Sciatic nerve (tissue), 2 donors: ENCODE results near the gene LPAR6. TPM values are rescaled to one million over a fixed set of nuclear protein-coding genes. Genes with fewer than 3 reads are reported as not detected.
"Not testable (repeated sequence)": the region's sequence is repeated elsewhere in the genome, so short reads cannot be mapped to it uniquely, and the experiment has no call there.

Experiments
- ATAC-seq: fragments of 200-7000 bp; cut with Tn5 transposase; one replicate; pipeline ENCODE4 v1.9.1; 2020; ENCODE audit warnings: mild to moderate bottlenecking, moderate library complexity
- DNase-seq: peaks from one replicate; pipeline ENCODE4 v3.0.0-alpha.2; 2020; ENCODE audit warnings: low spot score
- intact Hi-C: fragments of 100-400 bp; cut with DNase I; formaldehyde crosslinking; loops from one replicate; pipeline ENCODE4 v1.14.2; 2022
- total RNA-seq: library from RNA; stranded (reverse); fragmentation: NEBNext Ultra II Directional; extraction: Animal tissue kit (Norgen Biotek cat#: 25700); gene quantifications from one replicate; pipeline ENCODE4 v1.2.1, GENCODE V29; 2021
- donor health status: DM: no; HTN: no; CAD: no.
- donor health status: DM: no; HTN: no; CAD: no.

Gene LPAR6, protein sequence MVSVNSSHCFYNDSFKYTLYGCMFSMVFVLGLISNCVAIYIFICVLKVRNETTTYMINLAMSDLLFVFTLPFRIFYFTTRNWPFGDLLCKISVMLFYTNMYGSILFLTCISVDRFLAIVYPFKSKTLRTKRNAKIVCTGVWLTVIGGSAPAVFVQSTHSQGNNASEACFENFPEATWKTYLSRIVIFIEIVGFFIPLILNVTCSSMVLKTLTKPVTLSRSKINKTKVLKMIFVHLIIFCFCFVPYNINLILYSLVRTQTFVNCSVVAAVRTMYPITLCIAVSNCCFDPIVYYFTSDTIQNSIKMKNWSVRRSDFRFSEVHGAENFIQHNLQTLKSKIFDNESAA
- 55.0 TPM for total RNA-seq

DNA sequence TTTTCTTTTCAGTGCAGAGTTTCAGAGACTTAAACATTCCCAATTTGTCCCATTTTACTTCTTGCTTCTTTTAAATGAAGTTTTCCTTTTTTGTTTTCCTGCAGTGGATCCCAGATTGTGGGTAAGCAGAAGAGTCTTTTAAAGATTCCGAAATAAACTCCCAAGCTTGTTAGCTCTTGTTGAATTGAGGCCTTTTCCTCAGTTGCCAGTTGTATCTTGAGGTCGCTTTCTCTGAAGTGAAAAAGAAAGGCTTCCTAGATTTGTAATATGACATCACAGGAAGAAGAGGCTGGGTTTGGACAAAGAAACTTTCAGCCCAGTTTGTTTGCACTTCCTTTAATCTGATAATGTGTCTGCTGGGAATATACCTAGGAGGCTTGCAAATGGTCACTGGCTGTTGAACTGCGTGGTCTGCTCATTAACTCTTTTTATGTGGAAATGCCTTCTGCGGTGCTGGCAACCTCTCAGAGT lies at the start of gene LPAR6:
TSS of gene LPAR6 (minus strand) at position 233 of the 471 bp plus-strand sequence. CDS start 690 bp downstream, outside the sequence.
- DNase-seq (no peak), ATAC-seq (peak; percentile 92)
- intact Hi-C loops, result loop anchor here (5.0 kb wide), 1 partner anchor 1536 kb away; no protein-coding TSS in a partner anchor

DNA sequence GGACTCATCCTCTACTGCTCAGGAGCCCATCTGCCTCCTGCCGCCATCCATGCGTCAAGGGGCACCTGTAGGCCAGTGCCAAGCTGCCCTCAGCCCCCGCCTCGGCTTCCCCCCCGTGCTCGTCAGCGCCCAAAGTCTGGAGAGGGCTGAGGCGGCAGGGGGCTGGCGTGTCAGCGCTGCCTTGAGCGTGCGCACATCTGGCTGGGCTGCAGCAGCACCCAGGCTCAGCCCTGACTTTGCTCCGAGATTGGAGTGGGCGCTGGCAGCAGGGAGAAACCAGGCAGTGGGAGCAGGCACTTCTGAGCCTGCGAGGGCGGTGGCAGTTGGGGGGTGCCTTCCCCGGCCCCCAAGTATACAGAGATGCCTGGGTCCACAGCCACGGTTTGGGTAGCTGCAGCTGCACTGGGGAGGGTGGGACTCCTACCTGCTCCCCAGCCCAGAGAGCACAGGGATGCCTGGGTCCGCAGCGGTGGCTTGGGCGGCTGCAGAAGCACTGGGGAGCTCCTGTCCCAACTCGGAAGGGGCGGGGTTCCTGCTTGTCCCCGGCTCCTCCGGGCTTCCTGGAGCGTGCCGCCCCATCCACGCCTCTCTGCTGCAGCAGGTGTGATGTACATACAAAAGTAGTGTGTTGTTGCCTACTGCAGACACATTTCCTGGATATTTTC lies 44.8 kb upstream of the LPAR6 start:
- DNase-seq (peak; percentile 45), ATAC-seq (no peak)
- intact Hi-C loops, result no loop called here

DNA sequence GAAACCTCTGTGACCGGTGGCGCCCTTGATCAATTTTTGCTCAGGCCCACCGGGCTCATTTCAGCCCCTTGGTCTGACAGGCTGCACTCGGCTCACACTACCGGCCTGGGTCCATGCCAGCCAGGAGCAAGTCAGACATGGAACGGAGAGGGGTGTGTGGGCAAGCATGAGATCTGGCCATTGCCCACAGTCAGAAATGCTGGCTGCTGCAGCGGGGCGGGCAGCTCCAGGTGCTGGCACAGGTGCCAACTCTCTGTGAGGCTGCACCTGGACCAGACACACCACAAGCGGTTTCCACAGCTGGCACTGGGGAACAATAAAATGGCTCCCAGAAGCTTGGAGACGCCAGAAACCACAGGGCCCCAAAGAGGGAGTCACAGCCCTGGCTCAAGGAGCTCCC lies 43.6 kb upstream of the LPAR6 start:
- no peak for DNase-seq
- no peak for ATAC-seq
- intact Hi-C loops, result no loop called here

DNA sequence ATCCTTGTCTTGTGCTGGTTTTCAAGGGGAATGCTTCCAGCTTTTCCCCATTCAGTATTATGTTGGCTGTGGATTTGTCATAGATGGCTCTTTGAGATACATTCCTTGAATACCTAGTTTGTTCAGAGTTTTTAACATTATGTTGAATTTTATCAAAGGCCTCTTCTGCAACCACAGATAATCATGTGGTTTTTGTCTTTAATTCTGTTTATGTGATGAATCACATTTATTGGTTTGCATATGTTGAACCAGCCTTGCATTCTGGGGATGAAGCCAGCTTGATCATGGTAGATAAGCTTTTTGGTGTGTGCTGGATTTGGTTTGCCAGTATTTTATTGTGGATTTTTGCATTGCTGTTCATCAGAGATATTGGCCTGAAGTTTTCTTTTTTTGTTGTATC lies 38.3 kb upstream of the LPAR6 start:
- intact Hi-C loops, DNase-seq, ATAC-seq: not testable (repeated sequence)

DNA sequence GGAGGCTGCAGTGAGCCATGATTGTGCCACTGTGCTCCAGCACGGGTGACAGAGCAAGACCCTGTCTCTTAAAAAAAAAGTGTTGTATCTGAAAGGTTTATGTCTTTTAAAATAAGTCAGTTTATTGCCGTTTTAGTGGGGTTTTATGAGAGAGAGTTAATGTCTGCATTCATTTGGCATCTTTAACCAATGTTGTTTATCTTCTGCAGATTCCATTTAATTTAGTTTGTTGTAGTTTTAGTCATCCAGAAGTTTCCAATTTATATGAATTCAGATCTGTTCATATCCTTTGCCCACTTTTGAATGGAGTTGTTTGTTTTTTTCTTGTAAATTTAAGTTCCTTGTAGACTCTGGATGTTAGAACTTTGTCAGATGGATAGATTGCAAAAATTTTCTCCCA lies 36.7 kb upstream of the LPAR6 start:
- no peak for DNase-seq
- intact Hi-C loops, result no loop called here
- no peak for ATAC-seq

DNA sequence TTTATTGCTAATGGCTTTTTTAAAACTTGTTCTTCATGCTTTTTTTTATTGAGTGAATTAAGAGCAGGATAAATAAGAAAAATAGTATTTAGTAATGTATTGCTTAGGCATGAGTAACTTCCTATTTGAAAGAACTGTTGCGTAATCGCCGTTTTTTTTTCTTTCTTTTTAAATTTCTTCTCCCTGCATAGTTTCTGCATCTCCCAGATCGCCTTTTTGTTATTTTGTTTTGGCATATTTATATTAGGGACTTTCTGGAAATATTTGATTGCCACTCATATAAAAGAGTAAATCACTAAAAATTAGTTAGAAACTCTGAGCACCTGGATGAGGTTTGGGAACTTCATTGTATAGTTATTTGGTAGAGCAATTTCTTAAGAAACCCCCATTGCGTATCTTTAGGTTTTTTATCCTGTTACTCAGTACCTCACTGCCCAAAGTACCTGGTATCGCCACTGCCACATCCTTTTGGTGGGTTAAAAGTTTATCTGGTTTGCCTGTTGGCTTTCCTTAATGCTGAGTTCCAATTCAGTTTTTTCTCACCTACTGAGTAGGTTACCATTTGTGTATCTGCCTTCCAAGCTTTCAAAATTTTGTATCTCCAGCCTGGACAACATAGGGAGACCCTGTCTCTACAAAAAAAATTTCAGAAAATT lies 36.2 kb upstream of the LPAR6 start:
- ATAC-seq, result no peak
- DNase-seq, result no peak
- intact Hi-C loops, result no loop called here

DNA sequence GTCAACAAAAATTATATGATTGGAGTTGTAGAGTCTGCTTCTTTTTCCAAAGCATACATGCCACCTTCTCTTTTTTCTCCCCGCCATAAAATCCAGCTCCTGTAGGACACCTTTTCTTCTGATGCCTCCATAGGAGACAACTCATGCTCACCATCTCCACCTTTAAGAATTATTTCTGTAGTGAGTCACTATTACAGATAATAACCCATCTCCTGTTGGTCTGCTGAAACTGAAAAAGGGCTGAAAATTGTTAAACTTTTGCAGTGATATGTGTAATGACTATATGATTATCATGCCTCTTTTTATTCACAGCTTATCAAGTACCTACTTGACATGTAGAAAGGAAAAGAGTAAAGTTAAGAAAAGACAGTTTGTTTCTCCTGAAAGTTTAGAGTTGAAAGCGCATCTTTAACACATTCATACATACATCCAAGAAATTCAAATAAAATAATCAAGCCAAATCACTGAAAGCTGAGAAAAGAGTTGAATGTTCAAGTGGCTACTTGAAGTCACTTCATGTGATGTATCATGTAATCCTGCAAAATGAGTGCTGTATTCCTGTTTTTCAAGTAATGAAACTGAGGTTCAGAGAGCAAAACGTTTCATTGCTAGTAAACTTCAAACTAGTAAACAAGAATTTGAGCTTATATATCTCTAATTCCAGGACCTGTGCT lies 35.5 kb upstream of the LPAR6 start:
- no peak for DNase-seq
- no peak for ATAC-seq
- intact Hi-C loops, result no loop called here

DNA sequence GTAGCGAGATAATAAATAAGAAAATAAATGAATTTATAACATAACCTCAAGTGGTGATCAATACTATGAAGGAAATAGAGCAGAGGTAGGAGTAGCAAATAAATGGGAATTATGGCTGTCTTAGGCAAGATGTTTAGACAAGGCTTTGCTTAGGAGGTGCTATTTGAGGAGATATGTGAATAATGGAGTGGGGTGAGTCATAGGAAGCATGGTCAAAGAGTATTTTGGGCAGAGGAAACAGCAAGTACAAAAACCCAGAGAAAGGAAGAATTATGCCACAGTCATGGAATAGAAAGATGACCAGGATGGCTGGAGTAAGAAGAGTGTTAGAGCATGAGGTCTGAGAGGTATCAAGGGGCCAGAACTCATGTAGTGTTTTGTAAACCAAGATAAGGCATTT lies 33.6 kb upstream of the LPAR6 start:
- intact Hi-C loops, result no loop called here
- ATAC-seq (no peak), DNase-seq (no peak)

DNA sequence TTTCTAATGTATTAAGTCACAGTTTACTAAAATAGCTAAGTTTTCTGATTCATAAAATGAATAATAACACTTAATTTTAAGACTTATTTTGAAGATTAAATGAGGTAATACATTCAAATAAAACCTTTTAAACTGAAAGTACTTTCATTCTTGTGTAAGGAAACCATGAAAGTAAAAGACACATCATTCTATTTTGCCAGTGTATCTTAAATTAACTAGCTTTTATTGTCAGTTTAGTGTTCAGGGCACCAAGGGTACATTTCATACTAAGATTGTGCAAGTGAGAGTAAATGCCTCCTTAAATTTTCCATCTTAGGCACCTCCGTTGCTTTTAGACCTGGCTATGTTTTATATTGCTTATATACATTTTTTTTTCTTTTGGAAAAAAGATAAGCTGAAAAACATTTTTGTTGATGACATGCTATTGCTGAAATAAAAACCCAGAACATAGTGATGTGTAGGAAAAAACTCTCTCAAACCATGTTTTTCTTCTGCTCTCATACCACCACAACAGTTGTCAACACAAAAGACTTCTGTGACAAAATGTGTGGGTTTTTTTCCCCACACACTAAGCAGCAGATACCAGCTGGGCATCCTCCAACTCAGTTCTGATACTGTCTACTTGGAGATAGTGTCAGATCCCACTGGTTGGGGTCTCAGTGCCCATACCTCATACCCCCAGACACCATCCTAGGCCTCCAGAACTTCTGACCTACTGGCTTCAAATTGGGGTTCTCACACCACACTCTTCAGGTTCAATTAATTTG lies 30.7 kb upstream of the LPAR6 start:
- ATAC-seq, result no peak
- intact Hi-C loops, result no loop called here
- DNase-seq, result no peak

DNA sequence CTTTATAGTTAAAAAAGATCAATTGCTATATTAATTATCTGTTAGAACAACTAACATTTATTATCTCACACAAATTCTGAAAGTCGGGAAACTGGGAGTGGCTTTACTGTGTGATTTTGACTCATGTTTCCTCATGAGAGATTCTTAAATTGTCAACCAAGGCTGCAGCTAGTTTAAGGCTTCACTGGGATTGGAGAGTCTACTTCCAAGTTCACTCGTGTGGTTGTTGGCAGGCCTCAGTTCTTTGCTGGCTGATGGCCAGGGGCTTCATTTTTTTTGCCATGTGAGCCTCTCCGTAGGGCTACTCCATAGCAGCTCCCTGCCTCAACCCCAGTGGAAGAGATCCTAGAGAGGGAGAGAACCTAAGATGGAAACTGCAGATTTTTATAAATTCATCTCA lies 24.5 kb upstream of the LPAR6 start:
- intact Hi-C loops, result no loop called here
- ATAC-seq, result peak; percentile 89
- DNase-seq, result peak; percentile 85

DNA sequence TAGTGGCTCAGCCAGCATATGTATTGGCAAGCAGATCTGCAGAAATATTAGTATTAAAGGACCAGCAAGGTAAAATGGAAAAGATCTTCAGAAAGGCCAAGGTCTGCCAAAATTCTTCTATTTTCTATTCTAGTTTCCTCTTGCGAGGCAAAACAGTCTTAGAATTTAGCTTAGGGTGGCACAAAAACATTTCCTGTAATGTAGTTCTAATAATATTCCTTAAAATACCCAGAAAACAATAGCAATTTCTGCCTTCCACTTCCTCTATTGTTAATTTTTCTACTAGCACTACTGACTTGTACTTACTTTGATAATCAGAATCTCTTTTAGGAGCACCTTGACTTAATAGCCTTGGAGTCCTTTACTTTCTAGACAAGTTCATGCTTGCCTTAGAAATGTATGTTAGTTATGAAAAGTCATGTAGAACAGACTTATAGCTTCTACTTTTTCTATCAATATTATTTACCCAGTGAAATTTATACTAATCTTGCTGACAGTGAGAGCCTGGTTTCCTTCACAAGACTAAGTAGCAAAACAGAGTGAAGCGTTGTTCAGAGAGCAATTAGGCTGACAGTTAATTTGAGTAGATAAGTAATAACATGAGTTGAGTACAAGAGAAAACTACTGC lies 23.9 kb upstream of the LPAR6 start:
- intact Hi-C loops, result no loop called here
- ATAC-seq (peak; percentile 10), DNase-seq (no peak)

DNA sequence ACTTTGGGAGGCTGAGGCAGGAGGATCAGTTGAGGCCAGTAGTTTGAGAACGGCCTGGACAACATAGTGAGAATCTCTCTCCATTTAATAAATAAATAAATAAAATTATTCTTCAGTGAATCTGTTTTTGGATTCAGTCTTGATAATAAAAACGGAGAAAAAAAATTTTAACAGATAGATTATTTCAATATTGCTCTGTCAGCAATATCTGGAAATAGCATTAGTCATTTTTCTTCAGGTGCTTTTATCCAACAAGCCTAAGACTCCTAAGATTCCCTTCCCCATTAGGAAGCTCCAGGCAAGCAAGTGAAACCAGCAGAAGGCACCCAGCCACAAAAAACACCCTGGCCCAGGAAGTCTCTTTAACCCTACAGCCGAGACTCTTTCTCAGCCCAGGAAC lies 21.3 kb upstream of the LPAR6 start:
- intact Hi-C loops, result no loop called here
- ATAC-seq, result no peak
- no peak for DNase-seq

DNA sequence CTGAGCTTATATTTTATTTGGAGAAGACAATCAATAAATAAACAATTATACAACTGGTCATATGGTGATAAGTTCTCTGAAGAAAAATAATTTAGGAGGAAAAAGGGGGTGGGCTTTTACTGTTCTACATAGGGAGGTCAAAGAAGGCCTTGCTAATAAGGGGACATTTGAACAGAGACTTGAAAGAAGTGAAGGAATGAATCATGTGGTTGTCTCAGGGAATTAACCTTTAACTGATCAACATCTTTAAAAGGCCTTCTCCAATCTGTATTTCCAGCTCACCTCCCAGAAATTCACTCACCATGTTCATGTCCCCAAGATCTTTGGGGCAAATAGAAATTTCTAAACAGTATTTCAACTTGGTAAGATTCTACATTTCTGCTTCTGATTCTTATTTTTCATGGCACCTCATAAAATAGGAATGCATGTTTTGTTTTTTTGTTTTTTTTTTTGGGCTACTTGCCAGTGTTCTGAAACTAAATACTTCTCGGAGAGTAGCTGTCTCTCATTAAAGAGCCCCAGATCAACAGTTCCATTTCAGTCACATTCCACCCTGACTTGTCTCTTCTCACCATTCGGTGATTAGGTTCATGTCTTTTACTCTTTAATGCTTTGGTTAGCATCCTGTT lies 19.2 kb upstream of the LPAR6 start:
- DNase-seq, result no peak
- peak; percentile 66 for ATAC-seq
- intact Hi-C loops, result no loop called here

DNA sequence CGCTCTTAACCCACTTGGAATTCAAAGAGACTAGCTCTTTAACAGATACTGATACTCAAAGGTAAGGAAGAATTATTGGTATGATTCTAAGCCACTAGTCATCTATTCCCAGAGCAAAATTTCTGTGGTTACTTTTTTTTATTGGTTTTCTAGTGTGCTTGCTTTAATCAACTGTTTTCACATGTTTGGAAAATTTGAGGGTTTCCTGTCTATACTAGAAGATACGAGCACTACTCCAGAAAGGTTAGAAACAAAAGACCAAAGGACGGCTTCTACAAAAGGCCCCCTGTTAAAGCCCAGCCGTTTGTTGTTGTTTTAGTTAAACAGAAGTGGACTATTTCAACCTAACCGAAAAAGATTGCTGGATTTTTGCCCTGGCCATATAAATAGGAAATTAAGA lies 18.5 kb upstream of the LPAR6 start:
- ATAC-seq (peak; percentile 59), DNase-seq (no peak)
- intact Hi-C loops, result no loop called here

DNA sequence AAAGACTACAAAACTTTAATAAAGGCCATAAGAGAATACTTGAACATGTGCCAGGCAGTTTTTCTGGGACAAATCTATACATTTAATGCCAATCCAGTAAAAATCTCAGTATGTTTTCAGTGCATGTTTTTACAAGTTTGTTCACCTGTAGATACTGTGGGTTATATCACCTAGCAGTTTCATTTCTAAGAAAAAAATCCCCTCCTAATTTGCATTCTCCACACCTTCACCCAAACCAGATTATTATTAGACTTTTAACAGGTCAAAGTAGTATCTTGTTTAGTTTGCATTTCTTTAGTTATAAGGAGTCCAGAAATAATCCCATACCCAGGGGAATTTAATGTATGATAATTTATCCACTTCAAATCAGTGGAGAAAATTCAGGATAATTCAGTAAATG lies 17.0 kb upstream of the LPAR6 start:
- DNase-seq (no peak), ATAC-seq (no peak)
- intact Hi-C loops, result no loop called here

DNA sequence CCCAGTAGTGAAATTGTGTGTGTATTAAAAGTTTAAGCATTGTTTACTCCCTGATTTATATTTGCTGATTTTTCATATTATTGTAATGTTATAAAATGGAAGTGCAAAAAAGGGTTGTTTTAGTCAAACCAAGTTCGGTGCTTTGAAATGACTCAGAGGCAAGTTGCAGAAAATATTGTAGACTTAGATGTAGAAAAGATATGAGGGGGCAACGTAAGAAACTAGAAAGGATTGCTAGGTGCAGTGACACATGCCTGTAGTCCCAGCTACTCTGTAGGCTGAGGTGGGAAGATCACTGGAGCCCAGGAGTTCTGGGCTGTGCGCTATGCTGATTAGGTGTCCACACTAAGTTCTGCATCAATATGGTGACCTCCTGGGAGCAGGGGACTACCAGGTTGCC lies 16.1 kb upstream of the LPAR6 start:
- intact Hi-C loops, result no loop called here
- DNase-seq (no peak), ATAC-seq (no peak)

DNA sequence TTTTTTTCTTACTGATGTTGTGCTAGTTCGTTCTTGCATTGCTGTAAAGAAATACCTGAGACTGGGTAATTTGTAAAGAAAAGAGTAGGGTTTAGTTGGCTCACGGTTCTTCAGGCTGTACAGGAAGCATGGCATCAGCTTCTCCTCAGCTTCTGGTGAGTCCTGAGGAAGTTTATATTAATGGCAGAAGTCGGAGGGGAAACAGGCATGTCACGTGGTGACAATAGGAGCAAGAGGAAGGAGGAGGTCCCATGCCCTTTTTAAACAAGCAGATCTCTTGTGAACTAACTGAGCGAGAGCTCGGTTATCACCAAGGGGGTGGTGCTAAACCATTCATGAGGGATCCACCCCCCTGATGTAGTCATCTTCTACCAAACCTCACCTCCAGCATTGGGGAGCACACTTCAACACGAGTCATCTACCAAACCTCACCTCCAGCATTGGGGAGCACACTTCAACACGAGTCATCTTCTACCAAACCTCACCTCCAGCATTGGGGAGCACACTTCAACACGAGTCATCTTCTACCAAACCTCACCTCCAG lies 13.9 kb upstream of the LPAR6 start:
- peak; percentile 39 for ATAC-seq
- intact Hi-C loops, DNase-seq: not testable (repeated sequence)

DNA sequence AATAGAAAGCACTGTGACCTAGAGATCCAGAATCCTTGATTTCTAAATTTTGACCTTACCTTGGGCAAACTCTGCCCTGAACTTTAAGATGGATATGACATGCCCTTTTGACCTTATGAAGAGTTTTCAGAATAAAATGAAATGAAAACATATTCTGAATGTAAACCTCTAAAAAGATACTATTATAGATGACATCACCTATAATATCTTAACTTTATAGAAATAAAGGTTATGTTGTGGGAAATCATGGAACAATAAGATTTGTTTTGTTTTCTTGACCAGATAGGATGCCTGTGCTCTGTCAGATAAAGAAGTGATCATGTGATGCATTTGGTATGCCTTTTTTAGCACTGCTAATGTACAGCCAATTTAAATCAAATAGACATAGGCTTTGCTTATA lies 13.1 kb upstream of the LPAR6 start:
- ATAC-seq, result no peak
- no peak for DNase-seq
- intact Hi-C loops, result no loop called here
